Measurements from ENCODE around the gene LINGO3. TPM values are rescaled to one million over a fixed set of nuclear protein-coding genes. Genes with fewer than 3 reads are reported as not detected.
A peak's percentile ranks its signal among the peaks of the same experiment; 100 is the strongest.

Gene LINGO3
- total RNA-seq, 2 experiments from 2014 or later, result 0.32 to 0.40 TPM

DNA sequence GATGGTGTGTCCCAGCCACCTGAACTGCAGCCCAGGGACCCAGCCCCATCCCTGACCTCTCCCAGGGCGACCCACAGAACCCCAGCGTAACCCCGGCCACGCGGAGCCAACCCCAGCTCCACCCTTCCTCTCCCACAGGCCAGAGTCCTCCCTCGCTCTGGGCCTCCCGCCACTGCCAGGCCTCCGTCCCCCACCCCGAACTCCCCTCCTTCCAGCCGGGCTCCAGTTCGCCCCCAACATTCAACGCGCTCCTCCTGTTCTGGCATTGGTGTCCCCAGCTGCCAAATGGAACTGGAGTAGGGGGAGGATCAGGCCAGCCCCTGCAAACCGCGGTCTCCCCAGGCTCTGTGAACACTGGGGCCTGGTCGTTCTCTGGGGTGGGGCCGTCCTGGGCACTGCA lies 7.4 kb downstream of the LINGO3 start:
- CTCF ChIA-PET, result interaction anchor here (0.8 kb wide), 1 partner anchor 18 kb away, joined by 3 read pairs; no protein-coding TSS in a partner anchor
- Mint-ChIP-seq H3K27me3 (peaks cover 32% of the 10 kb centered on the region), H3K9me3 (ENCODE audit: low read depth) (no peaks in the 10 kb centered on the region), H3K4me3 (no peak overlapping the region), H3K36me3 (no peaks in the 10 kb centered on the region), H3K27ac (no peak overlapping the region), H3K4me1 (peaks cover 6% of the 10 kb centered on the region)
- DNase-seq (no peak), ATAC-seq (no peak)

DNA sequence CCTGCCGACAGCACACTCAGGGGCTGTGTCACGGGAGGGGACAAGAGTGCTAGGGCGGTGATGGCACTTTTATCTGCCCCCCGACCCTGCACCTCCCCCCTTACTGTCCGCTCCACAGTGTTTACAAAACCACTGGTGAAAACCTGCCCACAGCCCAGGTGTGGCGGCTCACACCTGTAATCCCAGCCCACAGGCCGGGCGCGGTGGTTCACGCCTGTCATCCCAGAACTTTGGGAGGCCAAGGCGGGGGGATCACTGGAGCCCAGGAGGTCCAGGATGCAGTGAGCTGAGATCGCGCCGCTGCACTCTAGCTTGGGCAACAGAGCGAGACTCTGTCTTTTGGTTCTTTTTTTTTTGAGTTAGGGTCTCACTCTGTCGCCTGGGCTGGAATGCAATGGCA lies 11.8 kb downstream of the LINGO3 start:
- Mint-ChIP-seq H3K4me3 (no peak overlapping the region), H3K36me3 (peaks cover 9% of the 10 kb centered on the region), H3K9me3 (ENCODE audit: low read depth) (no peaks in the 10 kb centered on the region), H3K27me3 (peaks cover under 1% of the 10 kb centered on the region), H3K4me1 (peaks cover 3% of the 10 kb centered on the region), H3K27ac (no peak overlapping the region)
- ATAC-seq (no peak), DNase-seq (no peak)
- CTCF ChIA-PET, result no interaction called here

GRCh38 chr19:2294687-2295335 lies 13.1 kb downstream of the LINGO3 start:
- peaks cover 9% of the 10 kb centered on the region for H3K36me3 Mint-ChIP-seq
- H3K4me1 Mint-ChIP-seq, result peaks cover 10% of the 10 kb centered on the region
- CTCF ChIA-PET, result interaction anchor here (0.9 to 1.8 kb wide), 2 partner anchors 16 to 21 kb away, joined by 3 to 6 read pairs; no protein-coding TSS in a partner anchor
- H3K9me3 Mint-ChIP-seq (ENCODE audit: low read depth), result no peaks in the 10 kb centered on the region
- no peak overlapping the region for H3K27ac Mint-ChIP-seq
- ATAC-seq, result no peak
- H3K4me3 Mint-ChIP-seq, result no peak overlapping the region
- H3K27me3 Mint-ChIP-seq, result no peaks in the 10 kb centered on the region
- DNase-seq, result no peak

DNA sequence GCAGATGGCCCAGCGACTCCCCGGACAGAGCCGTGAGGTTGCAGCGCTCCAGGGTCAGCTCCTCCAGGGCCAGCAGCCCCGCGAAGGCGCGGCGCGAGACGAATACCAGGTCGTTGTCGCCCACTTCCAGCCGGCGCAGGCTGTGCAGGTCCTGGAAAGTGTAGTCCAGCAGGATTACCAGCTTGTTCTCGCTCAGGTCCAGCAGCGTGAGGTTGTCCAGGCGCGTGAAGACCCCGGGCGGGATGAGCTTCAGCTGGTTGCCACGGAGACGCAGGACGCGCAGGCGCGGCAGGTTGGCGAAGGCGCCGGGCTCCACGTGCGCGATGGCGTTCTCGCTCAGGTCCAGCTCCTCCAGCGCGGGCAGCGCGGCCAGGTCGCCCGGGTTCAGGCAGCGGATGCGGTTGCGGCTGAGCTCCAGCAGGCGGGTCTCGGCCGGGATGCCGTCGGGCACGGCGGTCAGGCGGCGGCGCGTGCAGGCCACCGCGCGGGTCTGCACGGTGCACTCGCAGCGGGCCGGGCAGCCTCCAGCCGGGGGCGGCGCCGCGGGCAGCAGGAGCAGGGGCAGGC lies 16.7 kb downstream of the LINGO3 start:
- peaks cover 25% of the 10 kb centered on the region for H3K4me1 Mint-ChIP-seq
- CTCF ChIA-PET, result interaction anchor here (0.6 to 1.2 kb wide), 3 partner anchors 12 to 186 kb away, joined by 3 to 4 read pairs (median 3); no protein-coding TSS in a partner anchor
- ATAC-seq, result no peak
- H3K36me3 Mint-ChIP-seq, result peaks cover 9% of the 10 kb centered on the region
- no peak overlapping the region for H3K27ac Mint-ChIP-seq
- H3K4me3 Mint-ChIP-seq, result peak overlapping the region; percentile 78
- DNase-seq, result no peak
- H3K9me3 Mint-ChIP-seq (ENCODE audit: low read depth), result no peaks in the 10 kb centered on the region
- peaks cover 5% of the 10 kb centered on the region for H3K27me3 Mint-ChIP-seq

GRCh38 chr19:2290441-2291184 lies 17.3 kb downstream of the LINGO3 start:
- peak overlapping the region; percentile 79 for H3K27ac Mint-ChIP-seq
- DNase-seq (peak; percentile 58), ATAC-seq (peak; percentile 44)
- peaks cover 9% of the 10 kb centered on the region for H3K36me3 Mint-ChIP-seq
- H3K4me3 Mint-ChIP-seq, result peak overlapping the region; percentile 78
- H3K4me1 Mint-ChIP-seq, result peaks cover 25% of the 10 kb centered on the region
- H3K9me3 Mint-ChIP-seq (ENCODE audit: low read depth), result no peaks in the 10 kb centered on the region
- CTCF ChIA-PET, result interaction anchor here (0.6 kb wide), 1 partner anchor 11 kb away, joined by 4 read pairs; no protein-coding TSS in a partner anchor
- H3K27me3 Mint-ChIP-seq, result peaks cover 5% of the 10 kb centered on the region

DNA sequence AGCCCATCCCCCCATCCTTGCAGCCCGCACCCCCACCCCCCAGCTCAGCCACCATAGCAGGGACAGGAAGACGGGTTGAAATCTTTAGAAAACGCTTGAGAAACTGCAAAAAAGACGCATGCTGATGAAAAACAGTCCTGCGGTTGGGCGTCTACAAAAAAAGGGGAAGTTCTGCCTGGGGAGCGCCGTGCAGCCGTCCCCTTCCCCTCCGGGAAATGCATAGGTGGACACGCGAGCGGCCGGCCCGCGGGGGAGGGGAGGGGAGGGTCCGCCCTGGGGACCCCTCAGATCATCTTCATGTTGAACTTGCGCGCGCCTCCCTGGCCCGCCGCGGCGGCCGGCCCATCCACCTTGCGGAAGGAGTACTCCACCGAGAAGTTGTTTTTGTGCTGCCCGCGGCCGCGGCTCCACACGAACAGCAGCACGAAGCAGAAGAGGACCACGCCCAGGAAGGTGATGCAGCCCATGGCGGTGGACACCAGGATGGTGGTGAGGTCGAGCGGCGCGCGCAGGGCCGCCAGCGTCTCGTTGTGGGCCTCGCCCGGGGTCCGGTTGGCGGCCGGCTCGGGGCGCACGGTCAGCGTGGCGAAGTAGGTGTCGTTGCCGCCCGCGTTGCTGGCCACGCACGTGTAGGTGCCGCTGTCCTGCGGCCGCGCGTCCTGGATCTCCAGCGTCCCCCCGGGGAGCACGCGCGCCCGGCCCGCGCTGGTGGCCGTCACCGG lies 18.1 kb downstream of the LINGO3 start:
- H3K9me3 Mint-ChIP-seq (ENCODE audit: low read depth), result no peaks in the 10 kb centered on the region
- CTCF ChIA-PET, result interaction anchor here (1.0 to 5.6 kb wide), 5 partner anchors 10 to 321 kb away, joined by 3 to 52 read pairs (median 6); no protein-coding TSS in a partner anchor
- H3K4me1 Mint-ChIP-seq, result peaks cover 25% of the 10 kb centered on the region
- H3K27ac Mint-ChIP-seq, result peak overlapping the region; percentile 91
- H3K36me3 Mint-ChIP-seq, result peaks cover 9% of the 10 kb centered on the region
- peak overlapping the region; percentile 78 for H3K4me3 Mint-ChIP-seq
- ATAC-seq (peak; percentile 78), DNase-seq (peak; percentile 85)
- peaks cover 5% of the 10 kb centered on the region for H3K27me3 Mint-ChIP-seq

- H3K27ac Mint-ChIP-seq, result peak overlapping the region; percentile 91
- H3K4me1 Mint-ChIP-seq, result peaks cover 25% of the 10 kb centered on the region
- ATAC-seq (peak; percentile 21), DNase-seq (no peak)
- no peaks in the 10 kb centered on the region for H3K9me3 Mint-ChIP-seq (ENCODE audit: low read depth)
- H3K36me3 Mint-ChIP-seq, result peaks cover 9% of the 10 kb centered on the region
- CTCF ChIA-PET, result interaction anchor here (1.0 to 5.6 kb wide), 9 partner anchors 9 to 322 kb away, joined by 3 to 52 read pairs (median 6); partner anchors contain the start of gene PLEKHJ1
- H3K27me3 Mint-ChIP-seq, result peaks cover 5% of the 10 kb centered on the region
- H3K4me3 Mint-ChIP-seq, result peak overlapping the region; percentile 78
Observed at GRCh38 chr19:2288818-2289713, 18.9 kb downstream of the LINGO3 start.

- H3K4me1 Mint-ChIP-seq, result peaks cover 22% of the 10 kb centered on the region
- DNase-seq (no peak), ATAC-seq (no peak)
- H3K4me3 Mint-ChIP-seq, result peak overlapping the region; percentile 78
- peak overlapping the region; percentile 91 for H3K27ac Mint-ChIP-seq
- H3K27me3 Mint-ChIP-seq, result peaks cover 5% of the 10 kb centered on the region
- H3K36me3 Mint-ChIP-seq, result peaks cover 6% of the 10 kb centered on the region
- CTCF ChIA-PET, result interaction anchor here (1.0 to 5.6 kb wide), 8 partner anchors 14 to 323 kb away, joined by 3 to 52 read pairs (median 6); partner anchors contain the start of gene PLEKHJ1
- H3K9me3 Mint-ChIP-seq (ENCODE audit: low read depth), result no peaks in the 10 kb centered on the region
Observed at GRCh38 chr19:2288338-2288817, 19.6 kb downstream of the LINGO3 start.

DNA sequence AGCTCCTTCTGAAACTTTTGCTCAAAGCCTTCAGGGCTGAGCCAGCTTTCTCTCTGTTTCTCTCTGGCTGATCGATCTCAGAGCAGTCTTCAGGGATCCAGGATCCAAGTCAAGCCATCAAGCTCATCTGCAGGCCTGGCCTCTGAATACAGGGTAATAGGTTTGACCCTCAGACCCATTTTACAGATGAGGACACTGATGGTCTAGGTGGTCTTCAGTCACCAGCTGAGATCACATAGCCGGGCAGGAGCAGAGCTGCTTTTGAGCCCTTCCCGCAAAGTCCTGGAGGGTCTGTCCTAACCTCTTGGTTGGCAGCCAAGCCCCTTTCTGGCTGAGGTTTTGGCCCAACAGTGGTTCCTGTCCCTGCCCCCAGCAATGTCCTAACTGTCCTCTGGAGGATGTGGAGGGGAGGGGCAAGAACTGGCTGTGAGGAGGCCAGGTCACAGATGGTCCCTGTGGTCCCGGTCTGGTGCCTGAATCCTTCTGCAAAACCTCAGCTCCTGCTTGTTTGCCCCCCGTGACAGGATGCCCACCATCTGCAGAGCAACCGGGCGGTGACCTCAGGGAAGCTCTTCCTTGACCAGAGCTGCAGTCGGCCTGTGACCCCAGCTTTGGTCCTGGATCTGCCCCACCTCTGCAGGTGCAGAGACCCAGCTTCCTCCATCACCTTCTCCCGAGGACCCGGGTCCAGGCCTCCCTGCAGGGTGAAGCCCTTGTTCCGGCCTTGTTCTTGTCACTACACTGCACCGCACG lies 20.2 kb downstream of the LINGO3 start:
- DNase-seq (no peak), ATAC-seq (no peak)
- Mint-ChIP-seq H3K36me3 (peaks cover 3% of the 10 kb centered on the region), H3K27me3 (peaks cover 9% of the 10 kb centered on the region), H3K4me3 (no peak overlapping the region), H3K27ac (no peak overlapping the region), H3K9me3 (ENCODE audit: low read depth) (no peaks in the 10 kb centered on the region), H3K4me1 (peaks cover 25% of the 10 kb centered on the region)
- CTCF ChIA-PET, result interaction anchor here (1.0 to 5.6 kb wide), 6 partner anchors 13 to 323 kb away, joined by 3 to 52 read pairs (median 6); partner anchors contain the start of gene PLEKHJ1

DNA sequence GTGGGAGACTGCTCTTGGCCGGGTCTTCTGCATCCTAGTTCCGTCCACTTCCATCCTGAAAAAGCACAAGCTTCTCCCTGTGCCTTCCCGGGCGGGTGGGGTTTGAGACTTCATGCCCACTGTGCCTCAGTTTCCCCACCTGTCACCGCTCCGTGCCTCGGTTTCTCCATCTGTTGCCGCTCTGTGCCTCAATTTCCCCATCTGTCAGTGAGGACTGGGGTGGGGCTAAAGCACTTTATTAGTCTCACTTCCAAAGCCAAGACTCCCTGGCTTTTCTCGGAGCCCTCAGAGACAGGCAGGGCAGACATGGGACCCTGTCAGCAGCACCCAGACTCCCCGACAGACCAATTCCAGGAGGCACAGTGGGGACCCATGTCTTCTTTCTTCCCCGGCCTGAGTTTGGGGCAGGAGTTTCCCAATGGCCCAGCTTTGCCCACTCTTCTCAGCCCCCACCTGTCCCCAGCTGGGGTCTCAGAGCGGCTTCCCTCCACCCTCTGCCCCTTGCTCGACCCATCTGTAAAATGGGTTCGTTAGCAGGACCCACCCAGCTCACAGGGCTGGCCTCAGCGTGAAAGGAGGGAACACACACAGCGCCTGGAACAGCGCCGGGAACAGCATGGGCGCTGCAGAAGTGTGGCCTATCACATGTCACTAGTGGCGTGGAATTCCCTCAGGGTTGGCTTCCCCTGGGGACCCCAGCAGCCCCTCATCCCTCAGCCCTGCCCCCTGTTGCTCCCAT lies 21.4 kb downstream of the LINGO3 start:
- Mint-ChIP-seq H3K4me1 (peaks cover 34% of the 10 kb centered on the region), H3K9me3 (ENCODE audit: low read depth) (no peaks in the 10 kb centered on the region), H3K27me3 (peaks cover 12% of the 10 kb centered on the region), H3K4me3 (no peak overlapping the region), H3K36me3 (no peaks in the 10 kb centered on the region), H3K27ac (no peak overlapping the region)
- CTCF ChIA-PET, result interaction anchor here (1.0 to 5.6 kb wide), 5 partner anchors 12 to 324 kb away, joined by 3 to 52 read pairs (median 4); no protein-coding TSS in a partner anchor
- ATAC-seq (no peak), DNase-seq (no peak)
